Stimulated activated naive CD4-positive, alpha-beta T cell treated with Interleukin-2 at 50 U/mL for 16 hours (primary cell): ENCODE data around the gene BNC2.

ENCODE experiments used
- DNase-seq: peaks from one replicate; lab custom pipeline; 2025; lab: John Stamatoyannopoulos, UW

The BNC2 gene

GRCh38 chr9:16869131-16869881 lies 1.2 kb downstream of the BNC2 start:
- no peak for DNase-seq

DNA sequence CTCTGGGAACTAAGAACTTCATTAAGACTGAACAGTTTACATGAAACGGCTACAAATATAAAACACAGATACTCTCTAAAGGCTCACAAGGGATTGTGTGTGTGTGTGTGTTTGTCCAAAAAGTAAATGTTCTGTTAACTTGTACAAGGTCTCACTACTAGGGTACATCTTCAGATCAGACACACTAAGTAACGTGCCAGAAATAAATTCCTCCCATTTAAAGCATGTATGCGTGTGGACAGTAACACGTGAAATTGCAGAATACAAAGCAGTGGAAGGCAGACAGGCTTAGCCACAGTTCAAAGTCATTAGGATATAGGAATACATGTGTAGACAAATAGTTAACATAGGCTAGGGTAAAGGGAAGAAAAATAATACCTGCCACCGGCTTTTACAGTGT lies 1.8 kb downstream of the BNC2 start:
- no peak for DNase-seq

DNA sequence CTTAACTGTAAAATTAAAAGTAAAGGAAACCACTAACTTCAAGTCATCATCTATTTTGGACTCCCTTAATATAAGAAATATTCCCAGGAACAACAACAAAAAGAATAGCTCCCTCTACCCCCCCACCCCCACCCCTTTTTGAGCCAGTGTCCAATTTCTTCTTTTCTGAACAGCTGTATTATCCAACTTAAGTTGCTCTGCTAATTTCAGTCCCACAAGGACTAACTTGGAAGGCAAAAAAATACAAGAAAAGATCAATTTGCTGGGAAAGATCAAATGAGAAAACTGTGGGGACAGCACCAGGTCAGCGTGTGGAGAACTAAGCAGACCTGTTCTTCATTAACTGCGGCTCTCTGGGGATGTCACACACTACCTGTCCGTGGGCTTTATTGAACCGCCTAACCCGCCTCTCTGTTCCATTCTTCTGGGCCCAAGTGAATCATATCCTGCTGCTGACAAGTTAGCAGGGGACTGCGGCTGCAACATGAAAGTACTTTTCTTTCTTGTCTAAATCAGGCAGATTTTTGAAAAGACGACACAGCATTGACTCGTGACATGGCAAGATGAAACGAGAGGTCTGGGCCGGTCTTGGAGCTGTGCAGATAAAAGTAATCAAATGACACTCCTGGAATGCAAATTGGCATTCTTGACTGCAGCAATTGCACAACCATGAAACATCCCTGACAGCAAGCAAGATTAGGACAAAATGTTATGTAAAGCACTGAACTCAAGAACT lies 2.7 kb downstream of the BNC2 start:
- no peak for DNase-seq

DNA sequence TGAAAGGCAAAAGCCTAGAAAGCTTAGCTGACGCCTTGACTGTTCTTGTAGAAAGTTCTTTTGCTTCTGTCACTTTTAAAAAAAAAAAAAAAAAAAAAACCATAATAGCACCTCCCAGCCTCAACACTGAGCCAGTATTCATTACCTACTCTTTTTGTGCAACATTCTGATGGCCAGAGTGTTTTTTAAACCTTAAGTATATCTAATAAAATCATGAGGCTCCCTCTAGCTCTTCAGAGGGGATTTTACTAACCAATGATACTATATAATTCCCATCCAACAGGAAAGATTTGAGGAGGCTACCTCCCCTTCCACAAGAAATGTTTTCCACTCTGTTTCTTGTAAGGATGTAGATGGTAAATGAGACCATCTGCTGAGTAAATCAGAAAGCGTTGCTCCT lies 3.9 kb downstream of the BNC2 start:
- DNase-seq: no peak

DNA sequence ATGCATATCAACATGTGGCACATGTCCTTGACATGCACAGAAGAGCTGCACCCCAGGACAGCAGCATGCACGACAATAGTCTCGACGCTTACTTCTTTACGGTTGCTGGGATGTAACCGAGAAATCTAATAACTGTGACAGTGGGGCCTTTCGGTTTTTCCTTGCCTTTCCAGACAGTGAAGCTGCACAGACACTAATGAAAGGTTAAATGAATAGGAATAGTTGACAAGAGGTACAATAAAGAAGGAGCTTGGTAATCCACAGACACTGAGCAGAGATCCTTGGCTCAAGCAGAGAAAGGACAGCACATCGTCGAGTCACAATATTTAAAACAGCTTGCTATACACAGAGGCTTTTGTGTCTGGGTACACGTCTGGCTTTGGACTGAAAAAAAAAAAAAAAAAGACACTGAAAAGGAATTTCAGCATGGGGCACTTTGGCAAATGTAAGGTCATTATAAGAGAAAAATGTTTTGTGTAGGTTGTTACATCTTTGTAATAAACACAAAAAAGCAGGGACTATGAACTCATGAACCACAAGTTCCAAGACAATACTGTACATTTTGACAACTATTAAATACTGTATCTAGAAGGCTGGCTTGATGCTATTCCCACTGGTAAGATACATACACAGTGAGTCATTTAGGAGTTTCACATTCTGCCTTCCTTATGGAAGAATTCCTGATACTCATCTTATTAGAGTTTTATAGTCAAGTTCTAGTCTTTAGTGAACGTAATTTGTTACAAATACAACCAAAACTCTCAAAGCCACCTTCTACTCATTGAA lies 5.6 kb downstream of the BNC2 start:
- no peak for DNase-seq

DNA sequence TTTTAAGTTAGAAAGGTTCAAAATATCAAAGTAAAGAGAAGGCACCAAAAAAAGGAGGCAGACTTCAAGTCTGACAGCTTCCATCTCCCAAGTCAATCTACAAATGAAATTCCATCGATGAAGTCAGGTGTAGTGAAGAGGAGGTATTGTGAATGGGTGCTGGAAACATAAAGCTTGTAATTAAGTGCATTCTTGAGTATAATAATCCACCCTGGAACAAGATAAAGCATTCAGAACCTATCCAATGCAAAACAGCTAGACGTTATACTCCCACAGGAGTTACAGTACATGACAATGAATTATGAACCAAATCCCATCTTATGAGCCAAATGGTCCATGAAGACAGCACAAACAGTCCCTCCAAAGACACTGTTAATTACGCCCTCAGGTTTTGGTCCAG lies 22.3 kb downstream of the BNC2 start:
- no peak for DNase-seq

DNA sequence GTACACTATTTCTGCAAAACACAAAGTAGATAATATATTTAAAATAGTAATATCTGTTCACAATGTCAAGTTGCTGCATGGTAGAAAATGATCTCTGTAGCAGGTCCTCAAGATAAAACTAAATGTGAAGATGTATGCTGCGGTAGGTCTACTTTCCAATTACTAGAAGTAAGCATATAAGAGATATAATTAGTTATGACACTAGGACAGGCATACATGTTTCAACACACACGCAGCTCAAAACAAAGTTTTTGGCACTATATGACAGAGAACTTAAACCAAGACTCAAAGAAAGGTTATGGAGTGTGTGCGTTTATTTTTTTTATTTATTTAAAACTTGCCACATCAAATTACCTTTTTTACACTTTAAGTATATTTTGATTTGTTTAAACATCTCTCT lies 23.5 kb downstream of the BNC2 start:
- no peak for DNase-seq

GRCh38 chr9:16846367-16846766 lies 24.1 kb downstream of the BNC2 start:
- no peak for DNase-seq

- no peak for DNase-seq
These were observed 35.7 kb downstream of the BNC2 start for GRCh38 chr9:16834817-16835216.

GRCh38 chr9:16833296-16833835 lies 37.1 kb downstream of the BNC2 start:
- DNase-seq: no peak

DNA sequence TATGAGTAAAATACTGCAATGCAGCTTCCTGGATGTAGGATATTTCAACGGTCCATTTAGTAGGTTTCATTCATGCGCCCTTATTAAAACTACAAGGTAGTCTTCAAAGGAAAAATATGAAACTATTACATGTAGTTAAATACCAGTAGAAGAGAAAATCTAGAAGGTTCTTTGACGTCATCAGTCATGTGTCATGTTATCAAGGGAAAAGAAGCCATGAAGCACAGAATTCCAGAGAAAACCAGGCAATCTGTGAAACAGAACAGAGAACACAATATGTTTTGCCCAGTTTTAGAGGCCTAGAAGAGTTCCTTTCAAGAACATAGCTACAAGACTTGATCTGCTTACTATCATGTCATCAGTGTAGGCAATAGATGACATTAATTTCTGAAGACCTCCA lies 38.4 kb downstream of the BNC2 start:
- DNase-seq: no peak

DNA sequence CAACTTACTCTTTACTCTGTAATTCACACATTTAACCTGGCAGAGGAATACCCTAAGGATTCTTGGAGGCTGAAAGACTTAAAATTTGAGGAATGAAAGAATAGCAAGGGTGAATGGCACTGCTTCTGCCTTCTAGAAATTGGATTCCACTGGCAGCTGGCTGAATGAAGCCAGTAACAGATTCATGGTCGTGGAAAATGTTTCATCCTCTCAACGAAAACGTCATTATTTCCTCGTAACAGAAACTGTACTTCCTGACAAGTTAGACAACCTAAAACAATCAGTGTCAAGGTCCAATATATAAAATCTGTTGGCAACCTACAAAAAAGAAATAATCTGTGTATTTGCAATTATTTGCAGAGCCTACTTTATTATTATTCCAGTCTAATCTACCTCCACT lies 39.7 kb downstream of the BNC2 start:
- no peak for DNase-seq

GRCh38 chr9:16828340-16829281 lies 41.9 kb downstream of the BNC2 start:
- DNase-seq: no peak

DNA sequence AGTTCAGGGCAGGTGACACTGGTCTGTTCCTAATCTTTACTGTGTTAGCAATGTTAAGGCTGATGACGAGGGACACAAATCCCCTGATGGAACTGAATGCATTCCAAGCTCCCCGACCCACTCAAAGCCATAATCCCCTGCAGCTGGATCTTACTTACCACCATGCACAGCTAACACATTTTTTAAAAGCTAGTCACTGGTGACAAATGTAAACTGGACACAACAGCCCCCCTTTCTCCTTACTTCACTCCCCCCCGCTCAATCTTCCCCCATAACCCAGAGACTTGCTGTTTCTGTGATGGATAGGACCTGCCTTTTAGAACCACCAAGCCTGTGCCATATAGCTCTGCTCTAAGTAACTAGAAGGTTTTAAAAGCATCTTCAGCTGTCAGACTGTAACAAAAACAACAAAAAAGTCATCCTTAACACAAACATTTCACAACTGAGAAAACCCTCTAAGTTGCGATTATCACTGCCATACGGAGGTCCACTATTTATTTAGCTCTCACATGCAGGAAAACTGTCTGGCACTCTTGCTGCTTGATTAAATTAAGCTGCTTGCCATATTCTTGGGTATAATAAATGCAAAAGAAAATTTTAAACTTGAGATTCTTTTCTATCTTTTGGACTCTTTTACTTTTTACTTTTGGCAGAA lies 44.4 kb downstream of the BNC2 start:
- DNase-seq: no peak

GRCh38 chr9:16825331-16825725 lies 45.1 kb downstream of the BNC2 start:
- DNase-seq: no peak

- no peak for DNase-seq
These were observed 45.7 kb downstream of the BNC2 start for GRCh38 chr9:16824545-16825330.

GRCh38 chr9:16823906-16824305 lies 46.6 kb downstream of the BNC2 start:
- DNase-seq: no peak

DNA sequence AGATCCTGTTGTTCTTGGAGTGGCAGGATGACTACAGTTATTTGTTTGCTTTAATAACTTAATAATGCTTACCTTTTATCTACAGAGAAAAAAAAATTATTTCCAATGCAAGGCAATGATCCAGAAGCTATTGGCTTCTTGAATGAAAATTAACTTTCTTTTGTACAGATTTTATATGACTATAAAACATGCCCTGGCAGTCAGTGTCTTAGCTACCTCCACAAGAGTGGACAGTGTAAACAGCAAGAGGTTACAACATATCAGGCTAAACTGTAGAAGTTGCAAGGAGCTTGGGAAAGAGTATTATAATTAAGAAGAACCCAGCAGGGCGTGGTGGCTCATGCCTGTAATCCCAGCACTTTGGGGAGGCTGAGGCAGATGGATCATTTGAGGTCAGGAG lies 49.1 kb downstream of the BNC2 start:
- no peak for DNase-seq

DNA sequence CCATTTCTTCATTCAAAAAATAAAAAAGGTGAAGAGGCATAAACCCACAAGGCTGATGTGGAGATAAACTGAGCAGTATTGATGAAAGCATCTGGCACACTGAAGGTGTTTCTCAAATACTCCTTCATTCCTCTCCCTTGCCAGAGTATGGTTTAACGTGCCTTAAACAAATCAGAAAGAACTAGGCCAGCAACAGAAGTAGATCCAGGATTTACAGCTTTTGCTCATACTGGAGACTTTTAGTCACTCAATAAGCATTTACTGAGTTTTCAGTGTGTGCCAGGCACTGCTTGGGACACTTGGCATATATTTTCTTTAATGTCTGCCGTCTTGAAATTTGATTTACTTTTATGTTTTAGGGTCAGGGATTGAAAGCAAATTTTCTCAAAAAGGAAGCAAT lies 53.0 kb downstream of the BNC2 start:
- no peak for DNase-seq

- no peak for DNase-seq
These were observed 53.5 kb downstream of the BNC2 start for GRCh38 chr9:16817002-16817401.
